DMS53 treated with DMSO at 0.1 percent for 48 hours (cell line): ENCODE data around the gene PRDM16.

ENCODE experiments used
- DNase-seq: peaks from one replicate; lab custom pipeline; 2025; ENCODE audit not compliant: unreplicated experiment; lab: John Stamatoyannopoulos, UW

Gene PRDM16

DNA sequence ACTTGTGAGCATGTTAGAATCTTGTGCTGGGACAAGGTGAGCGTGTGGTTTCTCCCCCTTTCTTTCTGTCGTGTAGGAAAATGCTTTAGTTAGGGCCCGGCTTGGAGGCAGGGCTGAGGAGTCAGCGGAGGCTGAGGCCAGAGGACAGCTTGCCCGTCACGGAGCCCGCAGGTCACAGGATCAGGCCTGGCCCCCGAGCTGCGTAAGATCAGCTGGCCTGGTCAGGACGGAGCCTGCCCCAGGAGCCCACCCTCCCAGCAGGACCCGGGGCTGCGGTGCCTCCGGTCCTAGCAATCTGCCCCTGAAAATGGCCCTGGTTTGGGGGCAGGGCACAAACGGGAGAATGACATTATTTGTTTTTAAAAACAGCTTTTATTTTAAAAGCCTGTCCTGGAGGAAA, 52.0 kb downstream of the PRDM16 start:
- no peak for DNase-seq

DNA sequence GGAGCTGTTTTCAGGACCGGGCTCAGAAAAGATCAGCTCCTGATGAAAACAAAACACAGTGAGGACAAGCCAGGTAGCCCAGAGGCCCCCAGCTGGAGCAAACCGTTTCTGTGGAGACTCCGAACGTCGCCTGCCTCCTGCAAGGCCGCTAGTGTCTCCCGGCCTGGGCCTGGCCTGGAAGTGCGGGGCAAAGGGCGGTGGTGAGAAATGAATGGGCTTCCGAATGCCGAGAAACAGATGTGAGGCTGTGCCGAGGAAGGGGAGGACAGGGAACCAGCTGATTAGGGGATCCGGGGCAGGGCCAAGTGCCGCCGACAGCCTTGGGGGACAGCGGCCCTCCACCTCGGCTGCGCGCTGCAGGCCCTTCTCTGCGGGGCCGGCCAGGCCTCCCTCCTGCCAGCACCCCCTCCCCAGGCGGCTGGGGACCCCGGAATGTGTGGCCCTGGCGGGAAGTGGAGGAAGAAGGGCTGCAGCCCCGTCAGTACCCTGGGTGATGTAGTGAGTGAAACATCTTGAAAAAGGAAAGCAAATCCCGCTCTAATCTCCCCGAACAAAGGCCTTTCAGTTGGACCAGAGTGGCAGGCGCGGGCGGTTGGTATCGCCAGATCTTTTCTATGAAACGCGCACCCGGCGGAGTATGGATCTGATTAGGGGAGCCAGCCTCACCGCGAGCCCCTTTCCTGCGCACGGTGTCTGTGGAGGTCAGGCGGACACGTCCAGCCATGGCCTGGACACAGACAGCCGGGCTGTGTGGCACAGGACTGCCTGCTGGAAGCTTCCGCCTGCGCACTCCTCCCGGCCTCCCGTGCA, 52.6 kb downstream of the PRDM16 start:
- DNase-seq = no peak

DNA sequence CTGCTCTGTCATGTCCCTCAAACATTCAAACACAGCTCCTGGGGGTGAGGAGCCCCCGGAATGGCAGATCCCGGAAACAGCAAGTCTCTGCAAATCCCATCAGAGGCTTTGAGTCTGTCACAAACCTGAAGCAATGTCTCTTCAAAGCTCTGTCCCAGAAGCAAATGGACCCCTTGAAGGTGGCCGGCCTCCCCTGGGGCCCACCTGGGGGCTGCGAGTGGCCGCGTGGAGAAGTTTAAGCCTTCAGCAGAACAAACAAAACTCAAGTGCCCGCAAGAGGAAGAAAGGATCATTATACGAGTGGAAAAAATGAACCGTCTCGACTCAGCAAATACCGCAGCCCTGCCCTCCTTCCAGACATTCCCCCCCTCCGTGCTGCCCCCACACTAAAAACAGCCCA, 53.3 kb downstream of the PRDM16 start:
- DNase-seq = no peak

DNA sequence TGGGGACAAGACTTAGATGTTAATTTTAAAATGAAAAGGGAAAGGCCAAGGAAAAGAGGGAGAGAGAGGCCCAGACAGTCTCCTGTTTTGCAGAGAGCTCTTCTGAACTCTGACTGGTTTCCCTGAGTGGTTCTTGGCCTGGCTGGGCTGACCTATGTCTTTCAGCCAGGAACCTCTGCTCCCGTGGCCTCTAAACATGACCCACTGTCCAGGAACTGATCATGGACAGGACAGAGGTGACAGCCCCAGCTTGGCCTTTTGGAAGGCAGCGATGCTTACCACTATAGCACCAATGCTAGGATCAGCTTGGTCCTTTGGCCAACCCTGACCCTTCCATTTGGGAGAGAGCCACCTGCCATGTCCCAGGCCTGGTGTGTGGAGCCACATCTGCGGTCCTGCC, 55.2 kb downstream of the PRDM16 start:
- DNase-seq = no peak

DNA sequence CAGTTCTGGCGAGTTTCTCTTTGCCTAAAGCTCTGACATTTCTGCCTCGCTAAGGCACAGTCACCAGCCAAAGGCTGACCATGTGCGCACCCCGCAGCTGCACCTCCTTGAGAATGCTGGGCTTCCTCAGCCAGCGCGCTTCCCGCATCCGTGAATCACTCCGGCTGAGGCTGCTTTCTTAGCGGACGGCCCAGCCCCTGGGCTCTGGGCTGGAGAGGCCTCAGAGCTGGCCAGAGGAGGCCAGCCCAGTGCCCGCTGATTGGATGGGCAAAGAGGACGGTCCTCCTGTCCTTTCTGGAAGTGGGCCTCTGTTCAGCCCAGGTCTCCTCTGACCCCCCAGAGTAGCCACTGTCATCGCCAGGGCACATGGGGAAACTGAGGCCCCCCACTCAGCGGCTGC, 56.1 kb downstream of the PRDM16 start:
- no peak for DNase-seq

DNA sequence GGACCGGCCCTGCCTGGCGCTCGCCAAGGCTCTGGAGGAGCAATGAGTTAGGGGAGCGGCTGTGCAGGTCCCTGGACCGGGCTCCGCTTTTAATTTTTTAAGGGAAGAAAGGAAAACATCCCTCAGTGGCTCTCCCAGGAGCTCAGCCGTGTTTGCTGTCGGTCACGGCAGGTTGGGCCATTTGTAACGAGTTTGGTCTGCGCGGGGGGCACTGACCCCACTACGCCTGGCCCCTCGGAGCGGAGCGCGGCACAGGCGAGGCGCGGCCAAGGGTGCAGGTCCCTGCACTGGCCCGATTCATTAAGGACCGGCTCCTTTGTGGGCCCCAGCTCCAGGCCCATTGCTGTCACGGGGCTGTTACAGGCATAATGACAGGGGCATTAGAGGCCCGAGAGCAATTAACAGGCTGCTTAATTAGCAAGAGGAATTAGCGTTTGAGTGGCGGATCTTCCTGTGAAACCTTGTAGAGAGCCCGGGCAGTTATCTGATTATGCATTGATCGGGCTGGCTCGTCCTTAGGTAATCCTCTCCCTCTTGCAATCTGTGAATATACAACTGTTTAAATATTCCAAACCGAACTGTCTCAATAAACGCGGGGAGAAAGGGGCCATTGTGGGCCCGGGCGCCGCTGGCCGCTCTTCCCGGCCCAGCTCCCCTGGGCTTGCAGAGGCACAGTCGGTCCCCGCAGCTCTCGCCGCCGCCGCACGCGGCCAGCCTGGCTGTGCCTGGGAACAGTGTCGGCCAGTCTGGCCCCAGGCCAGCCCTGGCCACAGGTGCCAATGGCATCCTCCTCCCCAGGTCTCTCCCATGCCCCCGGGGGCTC, 56.8 kb downstream of the PRDM16 start:
- no peak for DNase-seq

DNA sequence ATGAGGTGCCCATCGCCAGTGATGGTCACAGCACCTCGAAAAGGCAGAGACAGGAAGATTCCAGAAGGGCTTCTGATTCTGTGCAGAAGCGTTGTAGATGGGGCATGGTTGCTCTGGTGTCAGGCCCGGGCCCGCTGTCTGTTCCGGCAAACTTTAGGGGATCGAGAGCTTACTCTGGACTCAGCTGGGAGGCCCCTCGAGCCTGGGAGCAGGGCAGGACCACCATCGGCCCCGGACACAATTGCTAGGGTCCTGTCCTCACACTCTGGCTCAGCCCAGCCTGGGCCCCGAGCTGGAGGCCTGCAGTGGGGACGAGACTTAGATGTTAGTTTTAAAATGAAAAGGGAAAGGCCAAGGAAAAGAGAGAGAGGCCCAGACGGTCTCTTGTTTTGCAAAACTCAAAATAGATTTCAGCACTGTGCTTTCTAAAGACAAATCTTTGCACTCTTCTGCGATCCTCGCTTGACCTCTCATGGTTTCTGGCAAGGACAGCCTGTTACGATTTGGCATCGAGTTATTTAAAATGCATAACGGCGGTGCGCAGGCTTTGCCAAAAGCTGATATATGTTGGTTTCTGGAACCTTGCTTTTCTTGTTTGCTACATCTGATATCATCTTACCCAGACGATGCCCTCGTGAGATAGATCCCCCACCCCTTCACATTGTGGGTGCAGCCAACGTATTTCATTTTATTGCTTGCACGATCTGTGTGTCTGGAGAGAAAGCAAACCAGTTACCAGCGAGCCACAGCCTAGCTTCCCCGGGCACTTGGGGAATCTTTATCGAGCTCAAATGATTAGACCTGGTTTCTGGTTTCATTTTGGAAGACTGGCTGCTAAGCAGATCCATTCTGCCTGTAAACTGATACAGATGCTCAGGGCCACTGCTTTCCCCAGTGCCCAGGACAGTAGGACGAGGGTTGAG, 58.0 kb downstream of the PRDM16 start:
- DNase-seq = no peak

DNA sequence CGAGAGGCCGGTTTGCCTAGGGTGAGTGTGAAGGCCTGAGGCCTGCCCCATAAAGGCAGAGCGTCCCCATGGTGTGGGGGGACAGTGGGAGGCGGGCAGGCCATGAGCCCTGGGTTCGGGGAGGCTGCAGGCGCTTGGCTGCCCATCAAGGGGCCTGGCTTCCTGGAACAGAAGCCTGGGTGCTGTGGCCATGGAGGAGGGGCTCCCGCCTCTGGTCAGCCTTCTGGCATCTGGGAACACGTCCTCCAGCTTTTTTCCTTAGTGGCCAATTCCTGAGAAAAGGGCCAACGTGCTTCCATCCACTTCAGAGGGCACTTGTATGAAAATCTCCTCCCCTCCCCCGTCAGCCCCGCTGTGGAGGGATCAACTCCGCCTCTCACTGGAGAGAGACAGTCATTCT, 58.7 kb downstream of the PRDM16 start:
- no peak for DNase-seq

DNA sequence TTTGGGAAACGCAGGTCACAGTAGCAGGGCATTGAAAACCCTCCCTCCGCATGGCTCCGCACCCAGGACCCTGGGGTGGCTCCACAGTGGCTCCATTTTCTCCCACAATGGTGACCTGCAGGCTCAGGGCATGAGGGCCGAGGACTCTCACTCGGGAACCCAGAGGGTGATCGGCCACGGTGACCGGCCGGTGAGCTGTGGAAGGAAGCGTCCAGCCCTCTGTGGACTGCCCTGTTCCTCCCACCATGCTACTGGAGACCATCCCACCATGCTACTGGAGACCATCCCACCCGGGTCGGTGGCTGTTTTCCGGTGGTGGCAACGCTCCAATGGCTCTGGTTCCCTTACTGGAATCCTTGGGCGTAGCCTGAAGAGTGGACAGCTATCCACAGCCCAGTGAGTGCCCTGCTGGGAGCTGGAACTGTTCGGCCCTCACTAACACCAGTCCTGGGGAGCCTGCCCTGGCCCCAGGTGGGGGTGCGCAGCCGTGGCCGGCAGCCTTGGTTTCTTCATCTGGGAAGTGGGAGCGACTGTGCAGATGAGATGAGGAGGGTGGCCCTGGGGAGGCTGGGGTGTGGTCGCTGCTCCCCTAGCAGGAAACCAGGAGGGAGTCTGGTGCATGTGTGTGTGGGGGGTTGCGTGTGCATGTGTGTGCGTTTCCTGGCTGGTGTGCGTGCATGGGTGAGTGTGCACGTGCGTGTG, 59.6 kb downstream of the PRDM16 start:
- no peak for DNase-seq

DNA sequence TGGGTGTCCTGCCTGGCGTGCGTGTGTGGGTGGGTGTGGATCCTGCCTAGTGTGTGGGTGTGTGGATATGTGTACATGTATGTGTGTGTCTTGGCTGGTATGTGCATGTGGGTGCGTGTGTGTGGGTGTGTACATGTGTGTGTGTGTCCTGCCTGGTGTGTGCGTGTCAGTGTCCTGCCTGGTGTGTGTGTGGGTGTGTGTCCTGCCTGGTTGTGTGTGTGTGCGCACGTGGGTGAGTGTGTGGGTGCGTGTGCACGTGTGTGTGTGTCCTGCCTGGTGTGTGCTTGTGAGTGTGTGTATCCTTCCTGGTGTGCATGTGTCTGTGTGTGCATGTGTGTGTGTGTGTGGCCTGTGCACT, 60.1 kb downstream of the PRDM16 start:
- DNase-seq = no peak

DNA sequence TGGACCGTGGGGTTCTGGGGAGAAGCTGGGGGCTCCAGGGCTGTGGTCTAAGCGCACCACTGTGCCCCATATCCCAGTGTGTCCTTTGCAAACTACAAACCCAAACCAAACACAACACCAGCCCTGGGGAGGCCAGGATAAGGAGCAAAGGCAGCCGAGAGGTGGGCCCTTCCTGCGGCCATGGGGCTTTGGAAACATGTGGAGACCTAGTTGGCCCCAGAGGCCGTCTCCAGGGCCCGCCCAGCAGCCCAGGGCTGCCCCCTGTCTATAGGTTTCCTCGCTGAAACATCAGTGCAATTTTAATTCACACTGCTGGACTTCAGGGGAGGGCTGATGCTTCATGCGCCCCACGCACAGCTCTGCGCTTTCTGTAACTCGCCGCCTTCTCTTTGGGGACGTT, 61.3 kb downstream of the PRDM16 start:
- no peak for DNase-seq

DNA sequence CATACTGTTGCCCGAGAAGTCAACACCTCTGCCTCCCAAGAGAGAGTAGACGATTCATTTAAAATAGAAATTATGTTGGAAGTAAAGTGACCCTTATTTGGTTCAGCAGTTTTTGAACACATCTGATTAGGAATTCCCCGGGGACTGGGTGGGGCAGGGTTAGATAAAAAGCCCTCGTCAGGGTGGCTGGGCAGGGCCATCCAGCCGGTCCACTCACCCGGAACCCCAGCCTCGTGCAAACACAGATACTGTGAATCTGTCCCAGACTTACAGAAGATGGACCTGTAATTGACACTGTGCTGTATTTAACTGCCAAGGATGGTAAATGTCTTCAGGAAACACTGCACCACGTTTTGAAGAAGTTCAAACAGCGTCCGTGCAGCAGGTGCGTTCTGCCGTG, 63.7 kb downstream of the PRDM16 start:
- no peak for DNase-seq

DNA sequence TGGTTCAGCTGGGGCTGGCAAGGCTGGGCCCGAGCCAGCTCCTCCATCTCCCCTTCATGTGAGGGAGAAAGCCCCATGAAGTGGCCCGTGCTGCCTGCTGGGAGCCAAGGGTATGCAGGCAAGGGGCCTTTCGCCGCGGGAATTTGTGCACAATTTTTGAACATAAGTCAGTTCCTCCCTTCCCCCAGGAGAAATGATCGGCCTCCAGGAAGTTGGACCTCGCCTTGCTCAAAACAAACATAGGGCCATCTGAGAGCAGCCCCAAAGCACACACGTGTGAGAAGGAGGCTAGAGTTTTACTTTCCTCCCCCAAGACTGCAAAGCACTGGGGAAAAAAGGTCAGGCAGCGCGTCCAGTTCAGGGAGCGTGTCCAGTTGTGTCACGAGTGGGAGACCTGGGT, 64.7 kb downstream of the PRDM16 start:
- DNase-seq = no peak

DNA sequence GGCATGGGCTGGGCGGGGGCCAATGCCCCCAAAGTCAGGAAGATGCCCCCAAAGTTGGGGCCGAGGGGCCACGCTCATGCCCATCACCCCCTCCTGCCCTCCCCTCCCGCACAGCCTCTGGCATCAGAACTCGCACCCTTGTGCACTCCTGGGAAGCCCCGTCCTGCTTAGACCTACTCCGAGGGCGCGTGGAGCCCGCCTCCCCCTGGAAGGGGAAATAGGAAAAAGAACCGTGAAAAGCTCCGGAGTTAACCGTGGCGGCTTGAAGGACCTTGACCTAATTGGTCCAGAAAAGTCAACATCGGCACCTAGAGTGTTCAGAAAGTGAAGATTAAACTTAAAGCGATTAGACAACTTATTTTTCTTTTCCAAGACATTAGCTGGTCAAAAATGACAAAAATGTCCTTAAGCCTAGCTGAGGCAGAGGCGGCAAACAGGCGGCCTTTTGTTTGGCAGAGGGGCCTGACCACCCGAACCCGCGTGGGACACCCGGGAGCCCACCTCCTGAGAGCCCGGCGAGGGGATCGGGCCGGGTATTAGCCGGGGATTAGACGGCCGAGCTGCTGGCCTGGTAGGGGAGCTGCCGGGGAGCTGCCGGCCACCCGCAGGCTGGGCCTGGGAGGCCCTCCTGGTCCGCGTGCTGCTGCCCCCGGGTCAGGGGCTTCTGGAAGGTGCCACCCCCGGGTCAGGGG, 65.5 kb downstream of the PRDM16 start:
- DNase-seq = no peak

DNA sequence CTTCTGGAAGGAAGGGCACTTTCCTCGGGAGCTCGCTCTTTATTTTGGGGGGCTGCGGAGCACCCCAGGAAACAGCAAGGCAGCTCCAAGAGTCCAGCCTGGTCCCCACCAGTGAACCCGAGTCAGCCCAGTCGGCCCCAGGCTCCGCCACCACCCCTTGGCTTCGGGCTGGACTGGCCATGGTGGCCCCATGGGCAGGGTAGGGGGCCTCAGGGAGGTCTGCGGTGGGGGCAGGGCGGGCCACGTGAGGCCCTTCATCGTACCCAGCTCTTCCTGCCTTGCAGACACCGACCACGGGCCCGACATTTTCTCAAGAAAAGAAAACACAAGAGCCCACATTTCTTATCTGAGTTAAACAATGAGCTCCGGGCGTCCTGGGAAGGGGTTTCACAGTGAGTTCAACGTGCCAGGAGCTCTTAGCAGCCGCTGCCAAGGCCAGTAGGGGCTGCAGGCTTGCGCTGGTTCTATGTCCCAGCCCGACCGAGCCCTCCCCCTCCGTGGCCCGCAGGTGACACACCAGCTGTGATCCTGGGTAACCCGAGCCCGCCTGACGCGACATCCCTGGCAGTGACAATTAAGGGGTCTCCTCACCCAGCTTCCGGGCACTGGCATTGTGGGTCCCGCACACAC, 66.2 kb downstream of the PRDM16 start:
- DNase-seq = no peak

DNA sequence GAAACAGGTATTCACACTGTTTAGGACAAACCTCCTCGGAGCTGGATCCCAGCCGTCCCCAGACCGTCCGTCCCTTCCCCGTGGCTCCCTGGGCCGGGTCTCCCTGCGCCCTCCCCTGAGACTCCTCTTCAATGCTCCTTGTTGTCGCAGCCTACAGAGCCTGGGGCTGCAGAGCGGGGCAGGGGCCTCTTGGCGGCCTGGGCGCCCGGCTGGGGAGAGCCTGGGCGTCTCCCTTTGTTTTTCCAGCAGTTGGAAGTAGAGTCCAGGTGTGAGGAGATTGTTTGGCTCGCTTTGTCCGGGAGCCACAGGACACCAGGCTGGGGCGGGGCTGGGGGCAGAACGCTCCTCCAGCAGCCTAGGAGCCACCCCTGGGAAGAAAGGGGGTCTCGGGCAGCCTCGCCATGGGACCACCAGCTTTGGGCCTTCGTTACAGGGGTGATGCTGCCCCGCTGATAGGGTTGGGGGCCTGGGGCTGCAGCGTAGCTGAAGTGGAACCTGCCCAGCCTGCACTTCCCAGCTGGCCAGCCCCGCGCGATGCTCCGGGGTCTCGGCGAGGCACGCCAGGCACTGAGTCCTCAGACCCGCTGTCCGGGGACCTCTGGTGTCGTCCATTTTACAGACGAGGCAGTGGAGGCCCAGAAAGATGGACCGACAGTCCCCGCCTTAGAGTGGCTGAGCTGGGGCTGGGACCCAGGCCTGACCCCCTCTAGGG, 66.9 kb downstream of the PRDM16 start:
- DNase-seq = no peak

DNA sequence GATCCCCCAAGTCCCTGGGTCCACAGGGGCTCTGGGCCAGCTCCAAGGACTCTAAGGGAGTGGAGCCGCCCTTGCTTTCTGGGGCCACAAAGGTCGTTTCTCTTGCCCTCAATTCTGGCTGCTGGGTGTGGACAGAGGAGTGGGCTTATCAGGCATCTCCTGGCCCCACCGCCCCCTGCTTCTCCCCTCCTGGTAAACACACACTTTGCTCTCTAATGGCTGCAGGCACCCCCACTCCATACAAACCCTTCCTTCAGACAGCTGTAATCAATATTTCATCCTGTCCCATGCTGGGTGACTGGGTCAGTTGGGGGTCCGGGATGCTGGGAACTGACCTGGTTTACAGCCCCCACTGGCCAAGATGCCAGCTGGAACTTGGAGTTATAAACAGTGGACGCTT, 67.5 kb downstream of the PRDM16 start:
- no peak for DNase-seq

DNA sequence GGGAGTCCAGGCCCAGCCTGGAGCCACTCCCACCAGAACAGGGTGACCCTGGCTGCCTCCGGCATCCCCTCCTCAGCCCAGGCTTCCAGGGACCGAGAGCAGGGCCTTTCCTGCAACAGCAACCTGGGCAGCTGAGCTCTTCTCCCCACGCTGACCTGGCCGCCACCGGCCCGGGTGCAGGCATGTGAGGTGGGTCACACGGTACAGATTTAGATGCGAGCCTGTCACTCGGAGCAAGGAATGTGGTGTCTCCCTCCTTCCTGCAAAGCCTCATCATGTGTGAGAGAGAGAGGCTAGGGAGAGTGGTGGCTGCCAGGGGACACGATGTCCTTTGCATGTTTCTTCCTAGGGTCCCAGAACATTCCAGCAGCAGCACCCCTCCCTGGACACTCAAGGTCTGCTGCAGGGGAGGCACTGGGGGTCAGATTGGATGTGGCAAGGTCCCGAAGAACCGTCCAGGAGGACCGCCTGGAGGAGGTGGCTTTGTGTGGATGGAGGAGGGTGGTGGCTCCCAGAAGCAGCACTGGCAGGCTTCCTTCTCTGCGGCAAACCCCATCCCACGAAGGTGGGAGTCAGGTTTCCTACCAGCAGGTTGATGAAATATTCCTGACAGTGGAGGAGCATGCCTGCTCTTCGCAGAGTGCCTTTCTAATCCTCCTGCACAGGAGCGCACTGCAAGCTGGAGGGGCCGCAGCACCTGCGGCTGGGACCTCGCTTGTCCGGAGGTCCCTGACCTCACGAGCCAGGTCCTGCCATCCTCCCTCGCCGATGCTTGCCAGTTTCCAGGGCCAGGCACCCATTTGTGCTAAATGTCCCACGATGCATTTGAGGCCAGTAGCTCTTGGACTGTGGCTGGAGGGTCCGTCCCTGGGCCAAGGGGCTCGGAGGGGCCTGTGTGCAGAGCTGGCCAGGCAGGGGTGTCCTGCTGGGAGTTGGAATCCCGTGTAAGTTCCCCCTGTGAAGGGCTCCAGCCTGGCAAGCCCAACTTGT, 68.4 kb downstream of the PRDM16 start:
- no peak for DNase-seq
